GM12801 (cell line): Measurements from ENCODE around the gene EFNB1.

Experiments
- TF ChIP-seq, protein P1 (sequence below): IDR thresholded peaks from one replicate; pipeline ENCODE4 v1.5.1; 2011; ENCODE audit warnings: control low read depth; ENCODE audit not compliant: insufficient read length; ENCODE audit errors: extremely low read depth

Gene EFNB1

DNA sequence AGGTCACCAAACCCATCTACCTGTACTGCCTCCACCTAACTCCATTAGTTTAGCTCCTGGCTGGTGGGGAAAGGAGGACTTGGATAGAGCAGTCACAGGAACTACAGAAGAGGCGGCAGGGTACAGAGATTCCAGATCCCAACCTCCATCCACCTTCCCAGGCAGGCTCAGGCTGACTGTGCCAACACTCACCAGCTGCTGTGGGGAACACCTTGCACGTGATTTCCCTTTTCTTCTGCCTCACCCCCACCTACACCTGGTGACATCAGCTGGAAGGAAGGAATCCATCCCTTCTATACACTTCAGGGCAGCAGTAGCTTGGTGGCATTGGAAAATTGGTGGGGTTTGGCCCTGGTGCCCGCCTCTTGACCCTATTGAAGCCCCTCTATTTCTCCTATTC, 41.5 kb downstream of the EFNB1 start:
- TF ChIP-seq, protein P1, sequence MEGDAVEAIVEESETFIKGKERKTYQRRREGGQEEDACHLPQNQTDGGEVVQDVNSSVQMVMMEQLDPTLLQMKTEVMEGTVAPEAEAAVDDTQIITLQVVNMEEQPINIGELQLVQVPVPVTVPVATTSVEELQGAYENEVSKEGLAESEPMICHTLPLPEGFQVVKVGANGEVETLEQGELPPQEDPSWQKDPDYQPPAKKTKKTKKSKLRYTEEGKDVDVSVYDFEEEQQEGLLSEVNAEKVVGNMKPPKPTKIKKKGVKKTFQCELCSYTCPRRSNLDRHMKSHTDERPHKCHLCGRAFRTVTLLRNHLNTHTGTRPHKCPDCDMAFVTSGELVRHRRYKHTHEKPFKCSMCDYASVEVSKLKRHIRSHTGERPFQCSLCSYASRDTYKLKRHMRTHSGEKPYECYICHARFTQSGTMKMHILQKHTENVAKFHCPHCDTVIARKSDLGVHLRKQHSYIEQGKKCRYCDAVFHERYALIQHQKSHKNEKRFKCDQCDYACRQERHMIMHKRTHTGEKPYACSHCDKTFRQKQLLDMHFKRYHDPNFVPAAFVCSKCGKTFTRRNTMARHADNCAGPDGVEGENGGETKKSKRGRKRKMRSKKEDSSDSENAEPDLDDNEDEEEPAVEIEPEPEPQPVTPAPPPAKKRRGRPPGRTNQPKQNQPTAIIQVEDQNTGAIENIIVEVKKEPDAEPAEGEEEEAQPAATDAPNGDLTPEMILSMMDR = no peak

DNA sequence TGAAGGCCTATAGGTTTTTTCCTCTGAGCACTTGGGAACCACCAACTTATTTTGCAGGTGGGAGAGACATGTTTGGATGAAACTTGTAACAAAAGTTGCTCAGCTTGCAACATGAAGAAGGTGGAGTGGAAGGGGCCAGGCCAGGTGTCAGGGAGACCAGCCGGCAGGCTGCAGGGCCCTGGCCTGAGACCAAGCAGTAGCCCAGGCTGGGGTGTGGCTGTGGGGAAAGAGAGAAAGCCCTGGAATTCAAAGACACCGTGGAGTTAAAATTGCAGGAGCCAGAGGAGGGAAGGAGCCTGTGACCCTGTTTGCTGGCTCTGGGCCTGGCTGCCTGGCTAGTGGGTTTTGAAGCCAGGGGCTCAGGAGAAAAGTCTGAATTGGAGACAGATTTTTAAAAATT, 43.4 kb downstream of the EFNB1 start:
- TF ChIP-seq, protein P1 = no peak

DNA sequence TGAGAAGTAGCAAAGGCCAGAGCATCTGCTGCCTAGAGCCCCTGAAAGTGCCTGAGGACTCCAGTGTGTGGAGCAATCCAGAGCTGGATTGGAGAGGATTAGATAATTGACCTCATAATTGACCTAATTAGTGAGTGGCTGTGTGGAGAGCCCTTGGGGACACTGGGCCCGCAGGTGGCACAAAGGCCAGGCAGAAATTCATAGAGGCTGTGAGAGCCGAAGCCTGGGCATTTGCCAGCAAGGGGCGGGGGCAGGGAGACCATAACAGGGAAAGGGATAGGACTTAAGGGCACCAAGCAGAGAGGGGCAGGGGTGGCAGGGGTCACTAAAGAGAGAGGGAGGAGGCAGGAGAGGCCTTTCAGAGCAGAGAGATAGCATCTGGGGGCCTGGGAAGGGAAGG, 45.3 kb downstream of the EFNB1 start:
- TF ChIP-seq, protein P1 = no peak

DNA sequence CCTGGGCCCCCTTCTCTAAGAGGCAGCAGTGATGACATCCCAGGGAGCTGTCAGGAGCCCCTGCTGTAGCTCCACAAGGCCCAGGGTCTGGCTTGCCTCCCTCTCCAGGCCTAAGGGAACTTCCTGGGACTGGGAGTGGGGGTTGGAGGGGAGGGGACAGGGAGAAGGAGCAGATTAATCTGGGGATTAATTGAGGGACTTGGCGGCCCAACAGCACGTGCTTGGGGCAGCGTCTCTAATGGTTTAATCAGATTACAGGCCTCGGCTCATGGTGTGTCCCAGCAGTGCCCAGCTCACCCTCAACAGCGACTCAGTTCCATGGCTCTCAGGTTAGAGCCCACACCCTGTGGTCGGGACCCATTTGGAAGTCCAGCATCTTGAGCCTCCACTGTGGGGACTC, 47.9 kb downstream of the EFNB1 start:
- TF ChIP-seq, protein P1 = no peak

DNA sequence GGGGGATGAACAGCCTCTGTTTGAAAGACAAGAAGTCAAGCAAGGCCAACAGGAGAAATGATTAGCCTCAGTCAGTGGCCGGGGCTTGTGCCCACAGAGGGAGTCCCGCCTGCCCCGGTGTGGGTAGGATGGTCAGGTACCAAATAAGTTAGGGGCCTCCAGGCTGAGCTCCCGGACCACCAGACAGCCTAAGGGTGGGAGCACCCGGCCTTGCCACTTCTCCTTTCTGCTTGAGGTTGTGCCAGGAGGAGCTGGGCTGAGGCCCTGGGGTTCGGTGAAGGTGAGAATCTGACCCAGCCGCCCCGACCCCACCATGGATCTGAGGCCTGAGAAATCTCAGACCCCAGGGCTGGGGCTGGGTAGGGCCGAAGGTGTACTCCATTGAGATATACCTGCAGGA, 48.8 kb downstream of the EFNB1 start:
- TF ChIP-seq, protein P1 = no peak

DNA sequence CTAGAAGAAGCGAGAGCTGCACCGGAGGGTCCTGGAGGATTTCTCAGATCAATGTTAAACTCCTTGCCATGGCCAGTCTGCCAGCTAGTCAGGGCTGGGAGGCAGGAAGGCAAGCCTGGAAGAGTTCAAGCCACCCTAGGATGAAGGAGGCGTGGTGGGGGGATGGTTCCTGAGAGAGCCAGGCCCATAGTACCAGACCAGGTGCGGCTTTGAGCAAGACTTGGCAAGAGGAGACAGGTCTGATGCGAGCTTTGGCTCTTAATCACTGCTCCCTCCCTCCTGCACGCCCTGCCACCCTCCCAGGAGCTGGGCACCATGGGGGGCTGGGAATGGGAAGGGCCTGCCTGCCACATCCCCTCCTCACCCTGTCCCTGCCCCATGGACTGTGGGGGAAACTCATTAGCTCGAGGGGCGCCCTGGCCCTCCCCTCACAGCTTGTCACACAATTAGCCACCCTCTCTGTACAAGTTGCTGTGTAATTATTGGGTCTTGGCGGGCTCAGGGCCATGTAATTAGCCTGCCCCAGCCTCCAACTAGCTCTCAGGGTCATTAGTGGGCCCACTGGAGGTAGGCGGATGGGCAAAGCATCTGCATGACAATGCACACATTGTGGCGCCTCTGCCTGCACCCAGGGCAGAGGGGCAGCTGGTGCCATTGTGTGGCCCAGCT, 50.3 kb downstream of the EFNB1 start:
- TF ChIP-seq, protein P1 = no peak

DNA sequence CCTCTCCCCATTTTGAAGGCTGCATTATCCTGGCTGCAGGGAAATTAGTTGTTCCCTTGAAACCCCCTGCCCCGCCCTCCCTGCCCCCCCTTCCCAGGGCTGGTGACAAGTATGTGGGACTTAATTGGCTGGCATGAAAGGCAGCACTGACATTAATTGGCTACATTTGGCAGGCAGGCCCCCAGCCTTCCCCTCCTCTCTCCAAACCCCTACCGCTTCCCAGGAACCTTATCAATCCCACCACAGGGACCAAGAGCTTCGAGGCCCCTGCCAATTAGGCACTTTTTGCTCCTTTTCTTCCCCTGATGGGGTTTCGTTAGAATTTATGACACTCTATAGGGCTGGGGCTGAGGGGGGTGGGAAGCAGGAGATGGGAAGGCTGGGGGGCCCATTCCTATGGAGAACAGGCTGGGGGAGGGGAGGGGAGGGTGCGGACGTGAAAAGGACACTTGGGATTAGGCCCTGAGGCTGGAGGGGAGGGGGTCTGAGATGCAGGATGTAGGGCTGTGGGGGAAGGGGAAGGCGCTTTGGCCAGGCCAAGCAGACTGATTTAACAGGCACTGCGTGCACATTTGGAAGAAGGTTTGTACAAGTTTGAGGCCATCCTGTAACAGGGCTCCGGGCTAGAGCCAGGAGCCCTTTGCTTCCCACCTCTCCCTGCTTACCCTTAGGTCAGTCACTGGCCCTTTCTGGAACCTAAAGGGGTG, 52.2 kb downstream of the EFNB1 start:
- TF ChIP-seq, protein P1 = no peak
